Measurements from ENCODE around the gene PHF12. TPM values are rescaled to one million over a fixed set of nuclear protein-coding genes. Genes with fewer than 3 reads are reported as not detected.

Gene PHF12
- total and polyA plus RNA-seq, 2 donors (not counting 1 experiment from before 2014, with no cell fraction given) = 10.1 to 14.2 TPM

- Histone ChIP-seq H3K4me3 (replicated peaks in 1 of 4; ENCODE audit: control extremely low read depth in 1 of 4, insufficient read depth in 1 of 4, low read depth in 3 of 4, low read length in 4 of 4) (no peak overlapping the region), H3K9ac (ENCODE audit: insufficient read depth, low read length) (no peak overlapping the region), H2AFZ (ENCODE audit: low read length) (no peak overlapping the region), H3K4me1 (ENCODE audit: control insufficient read depth, extremely low read depth, insufficient read depth, low read length) (no peaks in the 10 kb centered on the region), H3K79me2 (ENCODE audit: control insufficient read depth, insufficient read depth, low read length) (no peaks in the 10 kb centered on the region), H3K9me3 (ENCODE audit: control insufficient read depth, insufficient read depth, low read depth, low read length) (no peaks in the 10 kb centered on the region), H3K36me3 (ENCODE audit: control insufficient read depth, insufficient read depth, low read length) (no peaks in the 10 kb centered on the region), H3K4me2 (ENCODE audit: extremely low read depth, insufficient read depth, low read length) (no peak overlapping the region), H3K27me3 (ENCODE audit: control insufficient read depth, insufficient read depth, low read length) (peaks cover 2% of the 10 kb centered on the region), H3K27ac (ENCODE audit: insufficient read depth, low read length) (no peak overlapping the region), H4K20me1 (ENCODE audit: control insufficient read depth, extremely low read depth, insufficient read depth, low read length) (no peaks in the 10 kb centered on the region)
- DNase-seq (ENCODE audit: low read depth in 2 of 2) = no peak
- TF ChIP-seq CTCF (conservative IDR thresholded peaks at IDR 0.05 in 1 of 2, IDR thresholded peaks at IDR 0.05 in 1 of 2; ENCODE audit: low read depth in 1 of 2, low read length in 2 of 2) (no peak), EZH2 (IDR thresholded peaks at IDR 0.05; ENCODE audit: low read length, missing control alignments) (no peak)
Observed at GRCh38 chr17:28963055-28963611, 11.8 kb upstream of the PHF12 start.

- Histone ChIP-seq H4K20me1 (ENCODE audit: control insufficient read depth, extremely low read depth, insufficient read depth, low read length) (no peaks in the 10 kb centered on the region), H3K27ac (ENCODE audit: insufficient read depth, low read length) (no peak overlapping the region), H3K4me2 (ENCODE audit: extremely low read depth, insufficient read depth, low read length) (no peak overlapping the region), H3K9me3 (ENCODE audit: control insufficient read depth, insufficient read depth, low read depth, low read length) (no peaks in the 10 kb centered on the region), H2AFZ (ENCODE audit: low read length) (no peak overlapping the region), H3K79me2 (ENCODE audit: control insufficient read depth, insufficient read depth, low read length) (no peaks in the 10 kb centered on the region), H3K4me1 (ENCODE audit: control insufficient read depth, extremely low read depth, insufficient read depth, low read length) (no peaks in the 10 kb centered on the region), H3K9ac (ENCODE audit: insufficient read depth, low read length) (no peak overlapping the region), H3K27me3 (ENCODE audit: control insufficient read depth, insufficient read depth, low read length) (no peaks in the 10 kb centered on the region), H3K36me3 (ENCODE audit: control insufficient read depth, insufficient read depth, low read length) (no peaks in the 10 kb centered on the region), H3K4me3 (replicated peaks in 1 of 4; ENCODE audit: control extremely low read depth in 1 of 4, insufficient read depth in 1 of 4, low read depth in 3 of 4, low read length in 4 of 4) (no peak overlapping the region)
- no peak for DNase-seq (ENCODE audit: low read depth in 2 of 2)
- no peak for TF ChIP-seq EZH2 (IDR thresholded peaks at IDR 0.05; ENCODE audit: low read length, missing control alignments)
- TF ChIP-seq CTCF (conservative IDR thresholded peaks at IDR 0.05 in 1 of 2, IDR thresholded peaks at IDR 0.05 in 1 of 2; ENCODE audit: low read depth in 1 of 2, low read length in 2 of 2) = no peak
Observed at GRCh38 chr17:28961391-28961790, 10.1 kb upstream of the PHF12 start.

GRCh38 chr17:28960256-28961061, 9.1 kb upstream of the PHF12 start:
- H3K36me3 ChIP-seq (ENCODE audit: control insufficient read depth, insufficient read depth, low read length) = no peaks in the 10 kb centered on the region
- H3K4me2 ChIP-seq (ENCODE audit: extremely low read depth, insufficient read depth, low read length) = no peak overlapping the region
- DNase-seq (ENCODE audit: low read depth in 2 of 2) = no peak
- no peaks in the 10 kb centered on the region for H3K79me2 ChIP-seq (ENCODE audit: control insufficient read depth, insufficient read depth, low read length)
- TF ChIP-seq CTCF (conservative IDR thresholded peaks at IDR 0.05 in 1 of 2, IDR thresholded peaks at IDR 0.05 in 1 of 2; ENCODE audit: low read depth in 1 of 2, low read length in 2 of 2) = no peak
- no peak for TF ChIP-seq EZH2 (IDR thresholded peaks at IDR 0.05; ENCODE audit: low read length, missing control alignments)
- H3K4me1 ChIP-seq (ENCODE audit: control insufficient read depth, extremely low read depth, insufficient read depth, low read length) = no peaks in the 10 kb centered on the region
- no peak overlapping the region for H3K9ac ChIP-seq (ENCODE audit: insufficient read depth, low read length)
- H3K4me3 ChIP-seq (replicated peaks in 1 of 4; ENCODE audit: control extremely low read depth in 1 of 4, insufficient read depth in 1 of 4, low read depth in 3 of 4, low read length in 4 of 4) = no peak overlapping the region
- H3K27me3 ChIP-seq (ENCODE audit: control insufficient read depth, insufficient read depth, low read length) = no peaks in the 10 kb centered on the region
- no peak overlapping the region for H3K27ac ChIP-seq (ENCODE audit: insufficient read depth, low read length)
- no peaks in the 10 kb centered on the region for H4K20me1 ChIP-seq (ENCODE audit: control insufficient read depth, extremely low read depth, insufficient read depth, low read length)
- no peak overlapping the region for H2AFZ ChIP-seq (ENCODE audit: low read length)
- H3K9me3 ChIP-seq (ENCODE audit: control insufficient read depth, insufficient read depth, low read depth, low read length) = no peaks in the 10 kb centered on the region
